A673 (cell line): Measurements from ENCODE around the gene SENP7. TPM values are rescaled to one million over a fixed set of nuclear protein-coding genes. Genes with fewer than 3 reads are reported as not detected.

Source experiments
- BruUV-seq: library from RNA; stranded (reverse); fragments of 400-500 nt; replicated peaks from 2 replicates; lab custom pipeline; 2021; lab: Mats Ljungman, UMichigan
- CTCF ChIA-PET: fragments of 300-600 bp; sonication (Branson Sonifier 250); formaldehyde crosslinking; loops from one replicate; lab custom pipeline; 2022; ENCODE audit warnings: antibody characterized with exemption; lab: Charles Lee
- POLR2A ChIA-PET: fragments of 300-600 bp; sonication (Branson Sonifier 250); formaldehyde crosslinking; loops from one replicate; lab custom pipeline; 2022; ENCODE audit warnings: antibody characterized with exemption; ENCODE audit not compliant: low non-redundant PET; lab: Charles Lee
- DNase-seq: peaks from one replicate; pipeline ENCODE4 v3.0.0-alpha.2; 2015; ENCODE audit warnings: low spot score
- H3K27ac ChIP-seq: fragments of 200-600 bp; sonication (generic); 2 replicates; pipeline ENCODE4 v1.5.1; 2016; ENCODE audit warnings: mixed run types, low read depth, mild to moderate bottlenecking, mixed read lengths, antibody characterized with exemption, low read length; ENCODE audit not compliant: poor library complexity, severe bottlenecking
- H3K27me3 ChIP-seq: fragments of 200-600 bp; sonication (generic); replicated peaks from 2 replicates; pipeline ENCODE4 v1.6.1; 2017; ENCODE audit warnings: mixed run types, low read depth, mild to moderate bottlenecking, mixed read lengths, antibody characterized with exemption, low read length; ENCODE audit not compliant: insufficient read depth, poor library complexity
- H3K36me3 ChIP-seq: fragments of 200-600 bp; sonication (generic); 2 replicates; pipeline ENCODE4 v1.6.1; 2016; ENCODE audit warnings: mixed run types, mild to moderate bottlenecking, mixed read lengths, antibody characterized with exemption, low read length; ENCODE audit not compliant: insufficient read depth, poor library complexity, severe bottlenecking
- H3K4me1 ChIP-seq: fragments of 200-600 bp; sonication (generic); 2 replicates; pipeline ENCODE4 v1.6.1; 2017; ENCODE audit warnings: mixed run types, mild to moderate bottlenecking, mixed read lengths, antibody characterized with exemption, low read length; ENCODE audit not compliant: insufficient read depth, poor library complexity, severe bottlenecking
- H3K4me3 ChIP-seq: fragments of 200-600 bp; sonication (generic); 2 replicates; pipeline ENCODE4 v1.5.1; 2016; ENCODE audit warnings: low read depth, mixed run types, mild to moderate bottlenecking, mixed read lengths, low read length; ENCODE audit not compliant: poor library complexity, severe bottlenecking
- H3K9me3 ChIP-seq: fragments of 200-600 bp; sonication (generic); 2 replicates; pipeline ENCODE4 v1.6.1; 2016; ENCODE audit warnings: mixed run types, low read depth, mild to moderate bottlenecking, mixed read lengths, antibody characterized with exemption, low read length; ENCODE audit not compliant: poor library complexity, severe bottlenecking
- EZH2 ChIP-seq: fragments of 200-600 bp; sonication (generic); IDR thresholded peaks from 2 replicates; pipeline ENCODE4 v1.6.1; 2017; ENCODE audit warnings: borderline replicate concordance, low read depth, mild to moderate bottlenecking, mixed read lengths, antibody characterized with exemption, low read length; ENCODE audit not compliant: poor library complexity, severe bottlenecking
- intact Hi-C: fragments of 100-400 bp; cut with micrococcal nuclease; formaldehyde crosslinking; loops from one replicate; pipeline ENCODE4 v1.10.0; 2022; ENCODE audit not compliant: unreplicated experiment
- total RNA-seq: library from RNA; stranded (reverse); gene quantifications from 2 replicates; pipeline ENCODE4 v1.2.3, GENCODE V29; 2021
- TF ChIP-seq, protein P1 (sequence below): fragments of 300-800, 200-600 bp; sonication (generic); conservative IDR thresholded peaks from 2 replicates; pipeline ENCODE4 v1.5.1; 2017; ENCODE audit warnings: low read depth, mild to moderate bottlenecking, antibody characterized with exemption, low read length, moderate library complexity, mixed read lengths

Gene SENP7
- total RNA-seq, 1 experiment from 2014 or later, result 10.2 TPM

DNA sequence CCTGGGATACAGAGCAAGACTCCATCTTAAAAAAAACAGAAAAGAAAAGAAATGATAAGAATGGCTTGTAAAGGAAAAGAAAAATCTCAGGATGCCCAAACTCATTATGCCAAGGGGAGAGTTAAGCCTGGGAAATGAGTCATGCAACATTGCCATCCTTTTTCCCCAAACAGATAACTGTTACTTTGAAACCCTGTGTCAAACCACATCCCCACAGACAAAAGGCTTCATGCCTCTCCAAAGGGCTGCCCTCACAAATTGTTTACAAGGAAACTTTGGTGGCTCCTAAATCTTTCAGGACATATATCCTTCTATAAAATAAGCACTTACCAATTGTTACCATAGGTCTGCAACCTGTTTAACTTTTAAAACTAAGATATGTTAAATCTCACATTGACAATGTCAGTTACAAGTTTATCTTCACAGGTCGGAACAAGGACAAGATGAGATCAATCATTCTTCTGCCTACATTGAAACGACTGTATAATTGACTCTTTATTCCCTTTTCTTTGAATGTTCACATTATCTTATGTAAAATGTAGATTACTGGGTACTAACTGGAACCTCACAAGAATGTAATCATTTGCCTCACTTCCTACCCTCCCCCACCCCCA is 18.6 kb upstream of the SENP7 start:
- Histone ChIP-seq H3K4me3 (no peak overlapping the region), H3K27me3 (no peaks in the 10 kb centered on the region), H3K27ac (no peak overlapping the region), H3K9me3 (no peaks in the 10 kb centered on the region), H3K36me3 (no peaks in the 10 kb centered on the region), H3K4me1 (no peaks in the 10 kb centered on the region)
- intact Hi-C loops, result no loop called here
- DNase-seq, result no peak
- no TSS peak for BruUV-seq
- ChIA-PET CTCF (no interaction called here), POLR2A (no interaction called here)
- TF ChIP-seq, protein P1, sequence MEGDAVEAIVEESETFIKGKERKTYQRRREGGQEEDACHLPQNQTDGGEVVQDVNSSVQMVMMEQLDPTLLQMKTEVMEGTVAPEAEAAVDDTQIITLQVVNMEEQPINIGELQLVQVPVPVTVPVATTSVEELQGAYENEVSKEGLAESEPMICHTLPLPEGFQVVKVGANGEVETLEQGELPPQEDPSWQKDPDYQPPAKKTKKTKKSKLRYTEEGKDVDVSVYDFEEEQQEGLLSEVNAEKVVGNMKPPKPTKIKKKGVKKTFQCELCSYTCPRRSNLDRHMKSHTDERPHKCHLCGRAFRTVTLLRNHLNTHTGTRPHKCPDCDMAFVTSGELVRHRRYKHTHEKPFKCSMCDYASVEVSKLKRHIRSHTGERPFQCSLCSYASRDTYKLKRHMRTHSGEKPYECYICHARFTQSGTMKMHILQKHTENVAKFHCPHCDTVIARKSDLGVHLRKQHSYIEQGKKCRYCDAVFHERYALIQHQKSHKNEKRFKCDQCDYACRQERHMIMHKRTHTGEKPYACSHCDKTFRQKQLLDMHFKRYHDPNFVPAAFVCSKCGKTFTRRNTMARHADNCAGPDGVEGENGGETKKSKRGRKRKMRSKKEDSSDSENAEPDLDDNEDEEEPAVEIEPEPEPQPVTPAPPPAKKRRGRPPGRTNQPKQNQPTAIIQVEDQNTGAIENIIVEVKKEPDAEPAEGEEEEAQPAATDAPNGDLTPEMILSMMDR, result no peak
- TF ChIP-seq EZH2, result no peak

DNA sequence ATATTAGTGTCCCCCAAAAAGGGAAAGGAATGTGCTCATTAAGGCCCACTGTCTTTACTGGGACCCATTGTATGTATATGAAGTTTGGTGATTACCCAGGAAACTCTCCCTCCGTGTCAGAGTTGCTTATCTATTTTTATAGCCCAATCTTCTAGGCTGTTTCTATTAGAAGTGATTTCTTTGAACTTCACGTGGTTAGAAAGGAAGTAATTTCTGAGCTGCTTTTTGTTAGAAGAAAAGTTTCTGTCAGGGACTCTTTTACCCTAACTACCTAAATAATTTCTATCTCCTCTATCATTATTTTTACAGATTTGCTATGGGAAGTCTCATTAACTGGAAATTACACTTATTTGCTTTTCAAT is 17.7 kb upstream of the SENP7 start:
- H3K4me1 ChIP-seq, result no peaks in the 10 kb centered on the region
- intact Hi-C loops, result no loop called here
- ChIA-PET CTCF (interaction anchor here (0.6 kb wide), 1 partner anchor 40 kb away, joined by 9 read pairs; no protein-coding TSS in a partner anchor), POLR2A (no interaction called here)
- no peak overlapping the region for H3K4me3 ChIP-seq
- no peak overlapping the region for H3K27ac ChIP-seq
- H3K9me3 ChIP-seq, result no peaks in the 10 kb centered on the region
- no peaks in the 10 kb centered on the region for H3K27me3 ChIP-seq
- TF ChIP-seq, protein P1, result no peak
- no peak for TF ChIP-seq EZH2
- no peaks in the 10 kb centered on the region for H3K36me3 ChIP-seq
- BruUV-seq, result no TSS peak
- no peak for DNase-seq

DNA sequence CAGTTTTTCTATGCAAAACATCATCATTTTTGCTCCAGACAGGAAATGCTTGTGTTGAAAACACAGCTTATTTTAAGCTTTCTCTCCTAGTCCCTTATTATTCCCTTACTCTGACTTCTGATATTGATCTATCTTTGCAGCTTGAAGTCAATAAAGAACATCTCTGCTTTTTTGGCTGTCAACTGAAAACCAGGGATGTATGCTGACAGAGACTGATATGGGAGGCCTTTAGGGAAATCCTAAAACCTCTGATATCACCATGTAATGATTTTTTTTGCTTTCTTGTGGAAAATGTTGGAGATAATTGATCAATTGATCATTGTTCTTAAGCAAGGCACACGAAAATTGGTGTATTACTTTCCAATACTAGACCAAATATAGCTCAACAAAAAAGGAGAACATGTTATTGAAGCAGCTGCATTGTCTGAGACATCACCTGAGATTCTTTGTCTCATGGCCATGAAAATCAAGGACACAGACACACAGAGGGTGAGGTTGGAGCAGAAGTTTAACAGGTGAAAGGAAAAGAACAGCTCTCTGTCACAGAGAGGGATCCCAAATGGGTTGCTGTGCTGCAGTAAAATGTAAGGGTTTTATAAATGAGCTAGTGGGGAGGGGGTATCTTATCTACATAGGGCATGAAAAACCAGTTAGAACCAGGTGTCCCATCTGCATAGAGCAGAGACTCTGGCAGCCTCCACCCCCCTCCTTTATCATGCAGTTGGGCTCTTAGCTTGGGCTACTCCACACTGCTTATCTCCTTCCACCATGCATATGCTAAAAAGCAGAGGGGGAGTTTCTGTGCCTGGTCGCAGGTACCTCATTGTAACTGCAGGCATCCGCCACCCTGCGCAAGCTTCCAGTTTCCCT is 17.0 kb upstream of the SENP7 start:
- Histone ChIP-seq H3K4me3 (no peak overlapping the region), H3K36me3 (no peaks in the 10 kb centered on the region), H3K27ac (no peak overlapping the region), H3K9me3 (no peaks in the 10 kb centered on the region), H3K4me1 (no peaks in the 10 kb centered on the region), H3K27me3 (no peaks in the 10 kb centered on the region)
- intact Hi-C loops, result no loop called here
- no peak for DNase-seq
- ChIA-PET CTCF (no interaction called here), POLR2A (no interaction called here)
- TF ChIP-seq EZH2, result no peak
- TF ChIP-seq, protein P1, result no peak
- no TSS peak for BruUV-seq
